Uterus (tissue), 2 donors: Measurements from ENCODE around the gene CIB2.

ENCODE experiments used
- CTCF ChIP-seq, 4 experiments: fragments of 200-600 bp in 2 of 4; fragments of 450-650 bp in 2 of 4; sonication (generic) in 2 of 4; IDR thresholded peaks; one replicate each; pipeline ENCODE4 v1.5.1; 2016 to 2019; ENCODE audit warnings: antibody characterized with exemption in 4 of 4, mild to moderate bottlenecking in 2 of 4, moderate library complexity in 1 of 4
- POLR2A ChIP-seq, 2 donors: fragments of 450-650 bp; IDR thresholded peaks; one replicate each; pipeline ENCODE4 v1.6.1; 2016; ENCODE audit warnings: antibody characterized with exemption in 2 of 2, mild to moderate bottlenecking in 1 of 2, moderate library complexity in 1 of 2

- TF ChIP-seq CTCF (IDR thresholded peaks at IDR 0.05) (no peak), POLR2A (IDR thresholded peaks at IDR 0.05) (no peak)
Measured at GRCh38 chr15:78088773-78089080, 42.5 kb downstream of the CIB2 start.
